Body of pancreas (tissue), 4 donors: Measurements from ENCODE around the gene DENND11.

ENCODE experiments used
- CTCF ChIP-seq, 7 experiments: fragments of 450-650 bp in 4 of 7; fragments of 200-600 bp in 3 of 7; sonication (generic) in 3 of 7; IDR thresholded peaks; one replicate each; pipeline ENCODE4 v1.5.1; 2016 to 2019; ENCODE audit warnings: antibody characterized with exemption in 7 of 7
- POLR2A ChIP-seq, 3 donors: fragments of 450-650 bp; IDR thresholded peaks; one replicate each; pipeline ENCODE4 v1.6.1; 2016; ENCODE audit warnings: antibody characterized with exemption in 3 of 3, mild to moderate bottlenecking in 2 of 3

DNA sequence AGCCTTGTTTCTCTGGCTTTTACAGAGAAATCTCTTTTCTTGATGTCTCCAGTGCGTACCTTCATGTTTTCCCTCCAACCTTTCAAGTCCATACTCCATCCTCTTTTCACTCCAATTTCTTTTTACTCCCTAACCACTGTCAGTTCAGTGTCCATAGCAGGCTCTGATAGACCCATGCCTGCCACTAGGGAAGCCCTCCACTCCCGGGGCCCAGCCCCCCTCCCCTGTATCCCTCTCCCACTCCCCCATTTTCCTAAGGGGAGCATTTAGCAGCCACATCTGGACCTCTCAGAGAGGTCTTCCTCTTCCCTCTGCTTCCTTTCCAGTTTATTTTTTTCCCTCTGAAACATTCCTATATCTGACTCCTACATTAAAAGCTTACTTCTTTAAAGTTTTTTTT lies 33.1 kb downstream of the DENND11 start:
- no peak for TF ChIP-seq CTCF (IDR thresholded peaks at IDR 0.05)
- TF ChIP-seq POLR2A (IDR thresholded peaks at IDR 0.05), result no peak
